NT2/D1 (cell line): ENCODE results near the gene DCLK2.
A peak's percentile ranks its signal among the peaks of the same experiment; 100 is the strongest.
"Not testable (repeated sequence)": the region's sequence is repeated elsewhere in the genome, so short reads cannot be mapped to it uniquely, and the experiment has no call there.

Source experiments
- DNase-seq: peaks from one replicate; pipeline ENCODE4 v3.0.0-alpha.2; 2011; ENCODE audit warnings: low read depth, low spot score
- H3K27me3 ChIP-seq: 2 replicates; pipeline ENCODE4 v1.6.0; 2011; ENCODE audit warnings: mild to moderate bottlenecking; ENCODE audit not compliant: insufficient read length, insufficient read depth
- H3K36me3 ChIP-seq: 2 replicates; pipeline ENCODE4 v1.6.1; 2011; ENCODE audit warnings: mild to moderate bottlenecking, low read length, mixed read lengths; ENCODE audit not compliant: insufficient read depth, insufficient read length
- H3K4me1 ChIP-seq: 2 replicates; pipeline ENCODE4 v1.5.1; 2011; ENCODE audit not compliant: insufficient read depth, insufficient read length
- H3K4me3 ChIP-seq: 2 replicates; pipeline ENCODE4 v1.5.1; 2011; ENCODE audit warnings: low read depth; ENCODE audit not compliant: insufficient read length
- H3K9ac ChIP-seq: 2 replicates; pipeline ENCODE4 v1.6.0; 2011; ENCODE audit warnings: low read depth; ENCODE audit not compliant: insufficient read length
- H3K9me3 ChIP-seq: 2 replicates; pipeline ENCODE4 v1.5.1; 2011; ENCODE audit warnings: mild to moderate bottlenecking, low read length; ENCODE audit not compliant: insufficient read depth
- SUZ12 ChIP-seq: IDR thresholded peaks from 2 replicates; pipeline ENCODE4 v1.6.1; 2011; ENCODE audit not compliant: insufficient read length, insufficient read depth; ENCODE audit errors: extremely low read depth
- YY1 ChIP-seq: IDR thresholded peaks from 2 replicates; pipeline ENCODE4 v1.6.1; 2011; ENCODE audit not compliant: insufficient read length, insufficient read depth
- ZNF274 ChIP-seq: IDR thresholded peaks from 2 replicates; pipeline ENCODE4 v1.6.1; 2011; ENCODE audit warnings: mild to moderate bottlenecking, low read depth, low read length

Gene DCLK2

GRCh38 chr4:150152766-150153165 lies 74.5 kb downstream of the DCLK2 start:
- no peaks in the 10 kb centered on the region for H3K9me3 ChIP-seq
- H3K36me3 ChIP-seq = no peaks in the 10 kb centered on the region
- no peaks in the 10 kb centered on the region for H3K27me3 ChIP-seq
- no peak overlapping the region for H3K4me3 ChIP-seq
- no peak for TF ChIP-seq SUZ12
- no peak for TF ChIP-seq ZNF274
- no peak for TF ChIP-seq YY1
- DNase-seq = peak; percentile 9
- H3K9ac ChIP-seq = no peak overlapping the region
- H3K4me1 ChIP-seq = no peaks in the 10 kb centered on the region

GRCh38 chr4:150155391-150155790 lies 77.1 kb downstream of the DCLK2 start:
- Histone ChIP-seq H3K4me3 (no peak overlapping the region), H3K27me3 (no peaks in the 10 kb centered on the region), H3K4me1 (no peaks in the 10 kb centered on the region), H3K9ac (no peak overlapping the region), H3K36me3 (no peaks in the 10 kb centered on the region), H3K9me3 (no peaks in the 10 kb centered on the region)
- no peak for TF ChIP-seq ZNF274
- no peak for TF ChIP-seq SUZ12
- no peak for TF ChIP-seq YY1
- no peak for DNase-seq

- Histone ChIP-seq H3K4me1 (no peaks in the 10 kb centered on the region), H3K36me3 (no peaks in the 10 kb centered on the region), H3K4me3 (no peak overlapping the region), H3K27me3 (no peaks in the 10 kb centered on the region), H3K9me3 (no peaks in the 10 kb centered on the region), H3K9ac (no peak overlapping the region)
- no peak for TF ChIP-seq ZNF274
- no peak for TF ChIP-seq YY1
- no peak for TF ChIP-seq SUZ12
- DNase-seq = no peak
Measured at GRCh38 chr4:150156543-150156942, 78.3 kb downstream of the DCLK2 start.

- H3K9ac ChIP-seq = no peak overlapping the region
Measured at GRCh38 chr4:150158041-150158440, 79.8 kb downstream of the DCLK2 start.

GRCh38 chr4:150160473-150160872 lies 82.2 kb downstream of the DCLK2 start:
- no peaks in the 10 kb centered on the region for H3K27me3 ChIP-seq
- no peak overlapping the region for H3K9ac ChIP-seq
- H3K36me3 ChIP-seq = no peaks in the 10 kb centered on the region
- no peak for DNase-seq
- no peak overlapping the region for H3K4me3 ChIP-seq
- H3K9me3 ChIP-seq = no peaks in the 10 kb centered on the region
- no peak for TF ChIP-seq SUZ12
- TF ChIP-seq ZNF274 = no peak
- TF ChIP-seq YY1 = no peak
- no peaks in the 10 kb centered on the region for H3K4me1 ChIP-seq

More at GRCh38 chr4:150158041-150158440, 79.8 kb downstream of the DCLK2 start:
- no peaks in the 10 kb centered on the region for H3K9me3 ChIP-seq
- no peak overlapping the region for H3K4me3 ChIP-seq
- no peaks in the 10 kb centered on the region for H3K4me1 ChIP-seq
- H3K27me3 ChIP-seq = no peaks in the 10 kb centered on the region
- no peak for DNase-seq
- H3K36me3 ChIP-seq = no peaks in the 10 kb centered on the region
- TF ChIP-seq SUZ12 = no peak
- no peak for TF ChIP-seq ZNF274
- no peak for TF ChIP-seq YY1

- Histone ChIP-seq H3K9me3 (no peaks in the 10 kb centered on the region), H3K4me3 (no peak overlapping the region), H3K4me1 (no peaks in the 10 kb centered on the region), H3K9ac (no peak overlapping the region), H3K27me3 (no peaks in the 10 kb centered on the region), H3K36me3 (no peaks in the 10 kb centered on the region)
- DNase-seq = no peak
- TF ChIP-seq SUZ12 (no peak), ZNF274 (no peak), YY1 (no peak)
Measured at GRCh38 chr4:150161109-150161508, 82.9 kb downstream of the DCLK2 start.

- H3K9ac ChIP-seq, DNase-seq, H3K36me3 ChIP-seq, H3K4me3 ChIP-seq, H3K4me1 ChIP-seq, H3K9me3 ChIP-seq, H3K27me3 ChIP-seq: not testable (repeated sequence)
Measured at GRCh38 chr4:150162020-150162419, 83.8 kb downstream of the DCLK2 start.

- no peaks in the 10 kb centered on the region for H3K27me3 ChIP-seq
- H3K4me1 ChIP-seq = no peaks in the 10 kb centered on the region
- H3K9me3 ChIP-seq = no peaks in the 10 kb centered on the region
- H3K4me3 ChIP-seq = no peak overlapping the region
- no peak for DNase-seq
- H3K36me3 ChIP-seq = no peaks in the 10 kb centered on the region
- TF ChIP-seq YY1 = no peak
- TF ChIP-seq ZNF274 = no peak
- TF ChIP-seq SUZ12 = no peak
- no peak overlapping the region for H3K9ac ChIP-seq
Measured at GRCh38 chr4:150164055-150164454, 85.8 kb downstream of the DCLK2 start.
